Activated naive CD8-positive, alpha-beta T cell treated with anti-CD3 and anti-CD28 coated beads, Interleukin-2, amount 50 U/mL, for 16 hours (primary cell): ENCODE data around the gene SH3D19.
"Not testable (repeated sequence)": the region's sequence is repeated elsewhere in the genome, so short reads cannot be mapped to it uniquely, and the experiment has no call there.

Experiments
- DNase-seq: peaks from one replicate; pipeline ENCODE4 v3.0.0-alpha.2; 2020; ENCODE audit warnings: low read depth, low spot score

The SH3D19 gene

DNA sequence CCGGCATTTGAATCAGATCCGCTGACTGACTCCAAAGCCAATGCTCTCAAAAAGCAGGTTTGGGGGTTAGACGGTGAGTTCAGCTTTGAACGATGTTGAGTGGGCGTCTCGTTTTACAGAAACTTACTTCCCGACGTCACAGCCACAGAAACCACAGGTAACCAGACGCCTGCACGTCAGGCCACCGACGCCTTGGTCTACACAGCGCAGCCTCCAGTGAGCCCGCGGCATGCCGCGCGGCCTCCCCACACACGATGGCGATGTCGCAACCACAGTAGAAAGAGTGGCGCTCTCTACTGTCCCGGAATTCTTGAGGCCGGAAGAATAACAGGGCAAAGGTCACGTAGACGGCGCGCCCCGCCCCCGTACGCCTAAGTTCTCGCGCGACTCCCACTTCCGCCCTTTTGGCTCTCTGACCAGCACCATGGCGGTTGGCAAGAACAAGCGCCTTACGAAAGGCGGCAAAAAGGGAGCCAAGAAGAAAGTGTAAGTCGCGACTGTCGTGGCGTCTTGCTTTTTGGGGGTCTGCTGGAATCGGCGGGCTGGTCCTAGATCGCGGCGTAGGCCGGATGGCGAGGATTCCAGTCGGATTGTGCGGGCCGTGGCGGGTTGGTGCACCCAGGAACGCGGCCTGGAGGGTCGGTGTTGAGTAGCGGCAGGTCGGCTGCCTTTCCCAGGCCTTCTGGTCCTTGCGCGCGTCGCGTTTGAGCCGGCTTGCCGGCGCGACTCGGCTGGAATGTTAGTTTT is 226.0 kb downstream of the SH3D19 start, which contains the start of gene RPS3A:
Gene RPS3A, plus strand, starts transcription at position 400 of the 747 bp plus-strand sequence. Its CDS starts 25 bp downstream, at position 425.
- DNase-seq: peak; percentile 92

GRCh38 chr4:151098979-151099228 is 226.5 kb downstream of the SH3D19 start:
- no peak for DNase-seq

DNA sequence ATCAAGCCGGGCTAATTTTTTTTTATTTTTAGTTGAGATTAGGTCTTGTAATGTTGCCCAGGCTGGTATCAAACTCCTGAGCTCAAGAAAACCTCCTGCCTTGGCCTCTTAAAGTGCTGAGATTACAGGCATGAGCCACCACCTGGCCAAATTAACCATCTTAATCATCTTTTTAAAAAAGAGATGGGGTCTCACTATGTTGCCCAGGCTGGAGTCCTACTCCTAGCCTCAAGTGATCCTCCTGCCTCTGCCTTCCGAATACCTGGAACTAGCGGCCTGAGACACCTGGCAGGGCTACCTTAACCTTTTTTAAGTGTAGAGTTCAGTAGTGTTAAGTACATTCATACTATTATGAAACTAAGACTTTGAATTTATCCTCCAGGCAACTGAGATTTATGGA is 227.6 kb downstream of the SH3D19 start:
- DNase-seq: no peak

DNA sequence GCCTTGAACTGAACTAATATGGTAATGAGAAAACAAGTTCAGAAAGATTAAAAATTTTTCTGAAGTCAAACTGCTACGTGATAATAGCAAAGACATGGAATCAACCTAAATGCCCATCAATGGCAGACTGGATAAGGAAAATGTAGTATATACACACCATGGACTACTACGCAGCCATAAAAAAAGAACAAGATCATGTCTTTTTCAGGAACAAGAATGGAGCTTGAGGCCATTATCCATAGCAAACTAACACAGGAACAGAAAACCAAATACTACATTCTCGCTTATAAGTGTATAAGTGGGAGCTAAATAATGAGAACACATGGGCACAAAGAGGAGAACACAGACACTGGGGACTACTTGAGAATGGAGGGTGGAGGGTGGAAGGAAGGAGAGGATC is 230.3 kb downstream of the SH3D19 start:
- no peak for DNase-seq

DNA sequence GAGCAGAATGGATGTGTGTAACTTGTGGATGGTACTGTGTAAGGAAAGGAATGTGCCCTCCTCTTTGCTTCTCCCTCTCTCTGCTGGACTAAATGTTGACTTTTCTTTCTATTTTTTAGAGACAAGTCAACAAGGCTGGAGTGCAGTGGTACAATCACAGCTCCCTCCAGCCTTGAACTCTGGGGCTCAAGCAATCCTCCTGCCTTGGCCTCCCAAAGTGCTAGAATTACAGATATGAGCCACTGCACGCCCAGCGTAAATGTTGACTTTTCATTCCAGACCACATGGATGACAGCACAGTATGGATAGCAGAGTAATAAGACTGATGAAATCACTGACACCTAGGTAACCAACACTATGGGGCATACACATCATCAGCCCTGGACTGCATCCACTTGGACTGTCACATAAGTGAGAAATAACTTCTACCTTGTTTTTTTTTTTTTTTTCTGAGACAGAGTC is 231.1 kb downstream of the SH3D19 start:
- no peak for DNase-seq

GRCh38 chr4:151093203-151093602 is 232.2 kb downstream of the SH3D19 start:
- DNase-seq: no peak

DNA sequence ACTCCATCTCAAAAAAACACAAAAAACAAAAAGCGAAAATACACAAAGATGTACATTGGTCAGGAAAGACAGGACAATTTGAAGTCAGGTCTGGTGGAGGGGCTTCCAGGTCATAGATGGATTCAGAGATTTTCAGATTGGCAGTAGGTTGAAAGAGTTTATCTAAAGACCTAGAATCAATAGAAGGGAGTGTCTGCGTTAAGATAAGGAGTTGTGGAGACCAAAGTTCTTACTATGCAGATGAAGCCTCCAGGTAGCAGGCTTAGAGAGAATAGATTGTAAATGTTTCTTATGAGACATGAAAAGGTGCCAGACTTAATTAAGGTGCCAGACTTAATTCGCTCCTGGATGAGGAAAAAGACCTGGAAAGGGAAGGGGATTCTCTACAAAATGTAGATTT is 232.9 kb downstream of the SH3D19 start:
- no peak for DNase-seq

DNA sequence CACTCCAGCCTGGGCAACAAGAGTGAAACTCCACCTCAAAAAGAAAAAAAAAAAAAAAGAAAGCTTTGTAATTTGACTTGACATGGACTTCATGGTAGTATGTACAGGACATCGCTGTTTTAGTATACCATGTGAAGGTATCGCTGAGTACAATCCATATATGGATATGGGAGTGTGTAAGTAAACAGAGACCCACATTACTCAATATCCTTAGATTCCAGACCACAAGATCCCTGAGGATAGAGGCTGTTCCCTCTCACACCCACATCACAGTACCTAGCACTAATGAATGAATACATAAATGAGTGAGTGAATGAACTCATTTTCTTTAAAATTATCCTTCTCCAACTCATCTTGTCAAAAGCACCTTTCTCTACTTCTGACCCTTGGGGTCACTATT is 234.4 kb downstream of the SH3D19 start:
- no peak for DNase-seq

DNA sequence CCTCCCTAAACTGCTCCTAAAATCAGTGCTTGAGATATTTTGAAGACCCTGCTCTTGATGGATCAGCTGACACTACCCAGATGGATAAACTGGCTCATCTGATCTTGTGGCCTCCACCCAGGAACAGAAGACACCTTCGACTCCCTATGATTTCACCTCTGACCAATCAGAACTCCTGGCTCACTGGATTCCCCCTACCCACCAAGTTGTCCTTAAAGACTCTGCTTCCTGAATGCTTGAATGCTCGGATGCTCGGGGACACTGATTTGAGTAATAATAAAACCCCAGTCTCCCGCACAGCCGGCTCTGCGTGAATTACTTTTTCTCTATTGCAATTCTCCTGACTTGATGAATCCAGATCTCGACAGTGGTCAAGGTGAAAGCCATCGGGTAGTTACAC is 237.9 kb downstream of the SH3D19 start:
- DNase-seq: no peak

DNA sequence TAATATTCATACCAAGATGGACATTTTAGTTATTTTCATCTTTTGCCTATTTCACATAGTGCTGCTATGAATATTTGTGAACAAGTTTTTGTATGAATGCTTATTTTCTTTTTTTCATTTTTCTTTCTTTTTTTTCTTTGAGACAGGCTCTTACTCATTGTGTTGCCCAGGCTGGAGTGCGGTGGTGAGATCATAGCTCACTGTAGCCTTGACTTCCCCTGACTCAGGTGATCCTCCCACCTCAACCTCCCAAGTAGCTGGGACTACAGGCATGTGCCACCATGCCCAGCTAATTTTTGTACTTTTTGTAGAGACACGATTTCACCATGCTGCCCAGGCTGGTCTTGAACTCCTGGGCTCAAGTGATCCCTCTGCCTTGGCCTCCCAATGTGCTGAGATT is 247.4 kb downstream of the SH3D19 start:
- not testable (repeated sequence) for DNase-seq

DNA sequence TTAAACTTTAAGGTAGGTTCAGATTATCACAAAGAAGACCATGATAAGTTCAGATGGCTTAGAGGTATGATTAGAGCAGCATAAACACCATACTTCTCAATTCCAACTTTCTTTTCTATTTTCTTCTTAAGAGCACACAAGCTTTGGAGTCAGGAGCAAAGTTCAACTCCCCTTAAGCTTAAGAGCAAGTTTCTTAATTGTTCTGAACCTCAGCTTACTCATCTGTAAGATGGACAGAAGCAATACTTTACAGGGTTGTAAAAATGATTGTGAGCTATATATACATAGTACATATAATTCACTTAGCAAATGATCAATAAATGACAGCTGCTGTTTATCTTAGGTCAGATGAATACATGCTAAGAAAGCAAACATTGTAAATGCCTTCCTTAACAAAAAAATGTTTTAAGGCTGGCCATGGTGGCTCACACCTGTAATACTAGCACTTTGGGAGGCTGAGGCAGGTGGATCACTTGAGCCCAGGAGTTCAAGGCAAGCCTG is 250.9 kb downstream of the SH3D19 start:
- no peak for DNase-seq
